Caki2 (cell line): ENCODE data around the gene CYB5R3. TPM values are rescaled to one million over a fixed set of nuclear protein-coding genes. Genes with fewer than 3 reads are reported as not detected.
"Not testable (repeated sequence)": the region's sequence is repeated elsewhere in the genome, so short reads cannot be mapped to it uniquely, and the experiment has no call there.

Source experiments
- DNase-seq: peaks from one replicate; pipeline ENCODE4 v3.0.0-alpha.2; 2015; ENCODE audit warnings: low read depth
- in situ Hi-C: cut with HindIII; loops from 2 replicates; pipeline ENCODE4 v1.10.0; 2016; ENCODE audit warnings: low sequenced_read_pairs, low pct_unique_long_range_greater_than_20kb, mixed read lengths
- total RNA-seq: library from RNA; depleted of rRNA; stranded (reverse); fragments of >200 nt; shearing (Covaris generic); gene quantifications from 2 replicates; pipeline ENCODE4 v1.2.3, GENCODE V29; 2014; ENCODE audit warnings: low replicate concordance

The CYB5R3 gene
- total RNA-seq, 1 experiment from 2014 or later = 95.7 TPM

DNA sequence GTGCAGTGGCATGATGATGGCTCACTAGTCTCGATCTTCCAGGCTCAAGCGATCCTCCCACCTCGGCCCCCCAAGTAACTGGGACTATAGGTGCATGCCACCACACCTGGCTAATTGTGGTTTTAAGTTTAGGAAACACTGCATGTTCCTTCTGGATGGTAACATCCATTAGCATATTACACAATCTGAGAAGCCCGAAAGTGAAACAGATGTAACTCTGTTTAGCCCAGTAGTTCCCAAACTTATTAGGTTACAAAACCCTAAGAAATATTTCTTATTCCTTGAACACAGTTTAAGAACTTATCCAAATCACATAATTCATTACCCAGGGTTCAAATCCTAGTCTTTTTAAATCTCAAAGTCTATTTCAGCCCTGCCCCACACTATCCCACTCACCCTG is 62.8 kb downstream of the CYB5R3 start:
- in situ Hi-C loops = no loop called here

DNA sequence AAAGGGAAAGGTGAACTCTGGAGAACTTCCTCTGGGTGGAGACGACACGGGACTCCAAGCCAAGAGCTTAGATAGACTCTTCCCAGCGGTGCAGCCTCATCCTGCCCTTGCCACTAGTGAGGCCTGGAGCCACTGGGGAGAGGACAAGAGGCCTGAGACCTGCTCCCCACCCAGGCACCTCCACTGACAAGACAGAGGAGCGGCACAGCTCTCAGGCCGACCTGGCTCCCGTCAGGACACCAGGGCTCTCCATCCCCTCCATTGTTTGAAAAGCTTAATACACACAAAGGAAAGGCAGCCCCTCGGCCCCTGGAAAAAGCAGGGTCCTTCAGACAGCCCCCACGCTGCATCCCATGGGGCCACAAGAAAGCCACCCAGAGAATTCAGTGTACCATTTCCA is 64.1 kb downstream of the CYB5R3 start:
- in situ Hi-C loops = no loop called here

More for the DNA sequence above, 62.8 kb downstream of the CYB5R3 start:
- DNase-seq = no peak

DNA sequence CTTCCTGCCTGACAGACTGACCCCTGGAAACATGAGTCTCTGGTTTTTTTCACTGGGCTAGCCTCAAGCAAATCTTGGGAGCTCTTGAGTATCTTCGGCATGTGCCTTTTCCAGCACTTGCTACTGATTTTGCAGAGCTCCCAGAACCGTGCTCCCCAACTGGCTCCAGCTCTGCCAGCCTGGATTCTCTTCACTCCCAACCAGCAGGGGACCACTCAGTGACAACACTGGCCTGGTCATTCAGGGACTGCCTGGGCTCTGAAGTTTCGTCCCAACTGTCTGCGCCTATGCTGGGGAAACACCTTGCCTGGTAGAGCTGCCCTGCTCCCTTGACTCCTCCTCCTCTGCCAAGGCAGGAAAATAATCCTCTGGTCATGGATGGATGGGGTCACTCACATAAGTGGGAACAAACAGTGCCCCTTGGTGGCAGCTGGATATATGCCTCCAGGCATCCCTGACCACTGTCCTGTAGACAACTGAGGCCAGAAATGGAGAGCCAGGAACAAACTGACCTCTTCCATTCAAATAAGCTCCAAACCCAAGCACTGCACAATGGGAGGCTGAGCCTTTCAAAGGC is 64.7 kb downstream of the CYB5R3 start:
- in situ Hi-C loops = no loop called here
- DNase-seq = peak; percentile 35

More for the DNA sequence above, 64.1 kb downstream of the CYB5R3 start:
- no peak for DNase-seq

DNA sequence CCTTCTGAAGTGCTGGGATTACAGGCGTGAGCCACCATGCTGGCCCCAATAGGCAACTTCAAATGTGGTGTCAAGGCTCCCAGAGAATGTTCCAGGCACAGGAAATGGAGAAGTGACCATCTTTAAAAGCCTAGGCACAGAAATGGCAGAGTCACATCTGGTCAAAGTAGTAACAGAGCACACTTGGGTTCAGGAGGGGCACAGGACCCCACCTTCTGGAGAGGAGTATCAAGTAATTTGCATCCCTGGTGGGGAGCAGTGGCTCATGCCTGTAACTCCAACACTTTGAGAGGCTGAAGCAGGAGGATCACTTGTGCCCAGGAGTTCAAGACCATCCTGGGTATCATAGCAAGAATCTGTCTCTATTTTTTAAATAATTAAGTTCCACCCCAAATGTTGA is 66.2 kb downstream of the CYB5R3 start:
- no peak for DNase-seq
- in situ Hi-C loops = no loop called here

DNA sequence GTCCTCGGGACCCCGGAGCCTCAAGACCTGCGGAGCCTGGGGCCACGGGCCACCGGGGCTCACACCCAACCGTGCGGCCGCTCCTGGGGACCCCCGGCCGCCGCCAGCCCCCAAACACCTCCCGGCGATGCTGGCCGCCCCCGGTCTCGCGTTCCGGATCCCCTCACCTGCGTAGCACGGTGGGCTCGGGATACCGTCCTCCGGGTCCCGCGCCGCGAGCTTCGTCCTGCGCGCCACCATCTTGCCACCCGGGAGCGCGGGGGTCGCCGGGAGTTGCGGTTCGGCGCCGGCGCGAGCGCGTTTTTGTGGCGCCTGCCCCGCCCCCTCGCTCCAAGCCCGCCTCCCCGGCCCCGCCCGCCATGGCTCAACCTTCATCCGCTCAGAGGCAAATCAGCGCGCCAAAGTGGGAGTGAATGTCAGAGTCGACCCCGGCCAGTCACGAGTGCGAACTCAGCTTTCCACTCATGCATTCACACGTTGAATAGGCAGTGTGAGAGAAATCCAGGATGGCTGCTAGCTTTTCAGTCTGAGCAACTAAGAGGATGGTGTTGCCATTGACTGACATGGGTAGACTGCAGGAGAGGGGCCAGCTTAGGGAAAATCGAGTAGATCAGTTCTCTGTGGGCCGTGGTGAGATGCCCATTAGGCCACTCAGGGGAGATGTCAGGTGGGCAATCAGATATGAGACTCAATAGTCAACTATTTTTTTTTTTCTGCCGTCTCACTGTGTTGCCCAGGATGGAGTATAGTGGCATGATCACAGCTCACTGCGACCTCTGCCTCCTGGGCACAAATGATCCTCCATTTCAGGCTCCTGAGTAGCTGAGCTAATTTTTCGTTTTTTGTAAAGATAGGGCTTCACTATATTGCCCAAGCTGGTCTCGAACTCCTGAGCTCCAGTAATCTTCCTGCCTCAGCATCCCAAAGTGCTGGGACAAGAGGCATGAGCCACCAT is 67.2 kb downstream of the CYB5R3 start:
- peak; percentile 56 for DNase-seq
- in situ Hi-C loops = no loop called here

DNA sequence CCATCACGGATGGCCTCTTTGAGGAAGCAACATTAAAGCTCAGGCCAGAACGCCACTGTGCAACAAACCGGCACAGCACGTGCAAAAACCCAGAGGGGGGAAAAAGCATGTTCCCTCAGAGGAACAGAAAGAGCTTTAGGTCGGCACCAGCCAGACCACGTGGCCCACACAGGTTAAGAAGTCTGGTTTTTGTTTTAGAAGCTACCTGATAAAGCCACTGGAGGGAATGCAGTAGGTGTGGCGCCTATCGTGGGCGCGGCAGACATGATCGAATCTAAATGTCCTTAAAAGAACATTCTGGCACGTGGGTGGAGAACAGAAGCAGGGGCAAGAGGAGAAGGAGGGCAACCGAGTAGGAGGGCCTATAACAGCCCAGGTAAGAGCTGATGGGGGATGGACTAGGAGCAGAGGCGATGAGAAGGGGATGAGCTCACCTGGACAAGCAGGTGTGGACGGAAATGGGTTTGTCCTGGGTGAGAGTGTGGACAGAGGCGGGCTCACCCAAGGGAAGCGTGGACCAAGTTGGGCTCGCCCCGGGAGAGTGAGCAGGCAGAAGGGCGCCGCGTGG is 67.9 kb downstream of the CYB5R3 start:
- DNase-seq, in situ Hi-C loops: not testable (repeated sequence)

DNA sequence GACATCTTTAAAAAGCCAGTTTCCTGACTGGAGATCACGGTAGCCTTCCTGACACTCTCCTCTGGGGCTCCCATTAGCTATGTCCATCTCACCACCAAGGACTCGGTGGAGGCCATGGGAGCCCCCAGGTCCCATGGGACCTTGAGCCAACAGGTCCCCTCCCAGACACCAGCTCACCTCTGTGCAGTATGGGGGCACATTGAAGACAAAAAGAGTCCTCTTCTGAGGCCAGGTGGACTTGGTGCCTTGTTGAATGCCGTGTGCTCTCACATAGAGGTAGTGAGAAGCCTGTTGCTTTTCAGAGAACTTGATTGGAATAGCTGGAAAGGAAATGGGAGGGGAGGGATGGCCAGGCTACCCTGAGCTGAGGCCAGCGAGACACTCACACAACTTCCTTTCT is 69.2 kb downstream of the CYB5R3 start:
- DNase-seq, in situ Hi-C loops: not testable (repeated sequence)

DNA sequence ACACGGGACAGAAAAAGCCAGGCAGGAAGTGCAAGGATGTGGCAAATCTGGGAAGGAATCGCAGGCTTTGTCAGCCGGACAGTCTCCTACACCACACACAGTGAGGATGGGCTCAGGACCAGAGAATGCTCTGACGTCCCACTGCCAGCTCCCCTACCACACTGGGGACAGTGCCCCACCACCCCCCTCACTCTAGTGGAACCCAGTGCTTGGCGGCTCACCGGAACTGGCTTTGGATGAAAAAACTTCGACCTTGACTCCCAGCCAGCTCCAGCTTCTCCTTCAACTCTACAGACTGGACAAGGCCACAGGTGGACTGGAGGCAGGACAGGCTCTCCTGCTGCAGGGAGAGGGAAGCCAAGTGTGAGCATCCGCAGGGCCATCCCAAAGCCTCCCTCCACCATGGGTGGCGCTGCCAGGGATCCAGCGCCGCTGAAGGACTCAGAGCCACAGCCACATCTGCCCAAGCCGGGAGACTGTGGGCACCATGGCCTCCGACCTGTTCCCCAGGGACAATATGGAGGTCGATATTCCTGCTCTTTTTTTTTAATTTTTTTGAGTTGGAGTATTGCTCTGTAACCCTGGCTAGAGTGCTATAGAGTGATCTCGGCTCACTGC is 71.5 kb downstream of the CYB5R3 start:
- in situ Hi-C loops = no loop called here

DNA sequence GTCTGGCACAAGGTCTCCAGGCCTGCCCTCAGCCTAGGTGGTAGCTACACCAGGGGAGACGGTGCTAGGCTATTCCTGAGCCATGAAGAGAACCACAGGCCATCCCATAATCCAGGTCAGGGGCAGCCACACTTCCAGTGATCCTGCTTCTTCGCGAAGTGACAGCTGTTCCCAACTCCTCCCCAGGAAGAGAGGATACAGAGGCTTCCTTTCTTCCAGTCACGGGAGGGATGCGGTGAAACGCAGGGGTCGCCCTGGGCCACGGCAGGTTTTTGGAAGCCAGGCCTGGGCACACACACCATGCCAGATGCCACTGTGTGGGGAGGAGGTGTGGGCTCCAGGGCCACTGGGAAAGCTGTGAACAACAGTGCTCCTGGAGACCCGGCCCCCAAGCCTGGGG is 72.1 kb downstream of the CYB5R3 start:
- DNase-seq, in situ Hi-C loops: not testable (repeated sequence)

More for the DNA sequence above, 71.5 kb downstream of the CYB5R3 start:
- DNase-seq = no peak

DNA sequence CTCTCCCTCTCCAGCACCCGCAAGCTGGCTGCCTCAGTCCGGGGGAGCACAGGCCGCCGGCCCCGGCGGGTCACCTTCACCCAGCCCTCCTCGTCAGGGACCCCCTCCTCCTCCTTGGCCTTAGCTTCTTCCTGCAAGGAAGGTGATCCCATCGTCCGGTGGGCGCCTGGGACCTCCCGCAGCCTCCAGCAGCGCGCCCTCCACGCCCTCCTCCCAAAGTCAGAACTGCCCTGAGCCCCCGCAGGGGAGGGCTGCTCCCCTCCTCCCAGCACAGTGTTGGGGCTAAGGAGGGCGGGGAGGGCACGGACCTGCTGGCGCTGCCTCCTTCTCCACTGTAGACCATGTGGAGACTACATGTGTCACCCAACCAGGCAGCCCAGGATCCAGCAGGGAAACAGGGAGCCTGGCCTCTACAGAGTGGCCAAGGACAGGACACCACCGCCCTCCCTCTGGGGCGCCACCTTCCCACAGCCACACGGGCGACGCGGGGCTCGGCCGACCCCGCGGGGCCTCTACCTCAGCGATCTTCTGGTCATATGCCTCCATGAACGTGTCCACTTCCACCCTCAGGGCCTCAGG is 73.1 kb downstream of the CYB5R3 start:
- in situ Hi-C loops, DNase-seq: not testable (repeated sequence)

DNA sequence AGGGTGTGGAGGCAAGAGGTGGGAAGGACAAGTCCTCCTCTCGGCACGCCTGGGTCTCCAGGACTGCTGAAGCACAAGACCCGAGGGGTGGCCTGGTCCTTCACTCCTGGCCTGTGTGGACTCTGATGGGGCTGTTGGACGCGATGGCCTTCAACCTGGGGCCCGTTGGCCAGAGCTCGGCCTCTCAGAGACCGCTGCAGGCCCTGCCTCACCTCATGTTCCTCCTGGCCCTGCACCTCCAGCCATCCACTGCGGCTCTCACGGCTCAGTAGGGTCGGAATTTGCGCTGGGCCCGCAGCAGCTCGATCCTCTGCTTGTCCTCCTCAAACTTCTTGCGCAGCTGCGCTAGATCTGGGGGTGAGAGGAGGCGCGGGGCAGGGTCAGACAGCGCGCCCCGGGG is 74.7 kb downstream of the CYB5R3 start:
- DNase-seq, in situ Hi-C loops: not testable (repeated sequence)

DNA sequence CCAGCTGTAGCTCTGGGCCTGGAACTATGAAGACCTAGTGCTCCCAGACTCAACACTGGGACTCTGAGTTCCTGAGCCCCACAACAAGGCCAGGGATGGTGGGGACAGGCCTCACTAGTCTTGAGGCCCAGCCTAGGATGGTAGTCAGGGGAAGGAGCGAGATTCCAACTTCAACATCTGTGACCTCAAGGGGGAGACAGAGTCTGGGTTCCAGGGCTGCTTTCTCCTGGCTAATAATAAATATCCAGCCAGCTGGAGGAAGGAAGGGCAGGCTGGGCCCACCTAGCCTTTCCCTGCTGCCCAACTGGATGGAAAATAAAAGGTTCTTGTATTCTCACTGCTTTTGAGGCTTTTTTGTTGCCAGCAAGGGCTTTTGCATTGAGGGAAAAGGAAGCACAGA is 75.1 kb downstream of the CYB5R3 start:
- peak; percentile 34 for DNase-seq
- in situ Hi-C loops = not testable (repeated sequence)

DNA sequence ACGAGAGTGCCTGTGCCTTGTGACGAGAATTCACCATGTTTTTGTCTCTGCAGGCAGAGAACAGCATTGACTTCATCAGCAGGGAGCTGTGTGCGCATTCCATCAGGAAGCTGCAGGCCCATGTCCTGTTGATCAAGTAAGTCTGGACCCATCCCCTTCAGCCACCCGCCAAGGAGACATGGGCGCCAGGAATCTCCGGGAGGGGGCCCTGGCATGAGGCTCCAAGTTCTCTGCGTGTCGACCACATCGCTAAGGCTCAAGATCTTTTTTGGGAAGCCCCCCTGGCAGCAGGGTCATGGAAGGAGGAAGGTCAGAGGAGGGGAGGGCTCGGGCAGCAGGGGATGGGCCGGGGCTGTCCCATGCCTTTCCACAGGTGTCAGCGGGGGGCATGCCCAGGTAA is 78.1 kb downstream of the CYB5R3 start:
- in situ Hi-C loops, DNase-seq: not testable (repeated sequence)

DNA sequence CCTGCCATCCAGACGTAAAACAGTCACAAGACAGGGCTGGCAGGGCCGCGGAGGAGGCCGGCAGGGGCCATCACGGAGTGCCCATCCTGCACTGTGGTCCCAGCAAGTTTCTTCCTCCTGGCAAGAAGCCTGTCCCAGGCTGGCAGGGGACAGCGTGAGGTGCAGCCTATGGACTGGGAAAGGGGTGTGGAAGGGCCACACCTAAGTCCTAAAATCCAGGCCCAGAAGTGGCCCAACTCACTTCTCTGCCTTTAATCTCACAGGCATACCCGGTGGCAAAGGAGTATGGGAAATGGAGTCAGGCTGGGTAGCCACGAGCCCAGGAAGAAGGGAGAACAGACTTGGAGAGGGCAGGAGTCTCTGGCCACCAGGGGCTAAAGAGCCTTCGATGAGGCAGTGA is 78.6 kb downstream of the CYB5R3 start:
- in situ Hi-C loops = not testable (repeated sequence)

DNA sequence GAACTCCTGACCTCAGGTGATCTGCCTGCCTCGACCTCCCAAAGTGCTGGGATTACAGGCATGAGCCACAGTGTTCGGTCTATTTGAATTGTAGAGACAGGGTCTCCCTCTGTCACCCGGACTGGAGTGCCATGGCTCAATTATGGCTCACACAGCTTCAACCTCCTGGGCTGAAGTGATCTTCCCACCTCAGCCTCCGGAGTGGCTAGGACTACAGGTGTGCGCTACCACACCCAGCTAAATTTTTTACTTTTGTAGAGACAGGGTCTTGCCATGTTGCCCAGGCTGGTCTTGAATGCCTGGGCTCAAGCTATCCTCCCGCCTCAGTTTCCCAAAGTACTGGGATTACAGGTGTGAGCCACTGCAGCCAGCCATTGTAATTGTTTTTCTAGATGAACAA is 81.2 kb downstream of the CYB5R3 start:
- in situ Hi-C loops, DNase-seq: not testable (repeated sequence)

More for the DNA sequence above, 78.6 kb downstream of the CYB5R3 start:
- not testable (repeated sequence) for DNase-seq
